Chondrocyte (in vitro differentiated cells): Measurements from ENCODE around the gene MDFI. TPM values are rescaled to one million over a fixed set of nuclear protein-coding genes. Genes with fewer than 3 reads are reported as not detected.

ENCODE experiments used
- DNase-seq: peaks from one replicate; pipeline ENCODE4 v3.0.0; 2021; ENCODE audit warnings: mixed read lengths, low spot score
- H3K27ac Mint-ChIP-seq: one replicate; pipeline ENCODE4 v1.8.0; 2021; ENCODE audit warnings: mild to moderate bottlenecking, moderate library complexity, mixed read lengths; ENCODE audit not compliant: unreplicated experiment
- H3K27me3 Mint-ChIP-seq: 2 replicates; pipeline ENCODE4 v1.8.0; 2021; ENCODE audit warnings: low read depth, mixed read lengths
- H3K36me3 Mint-ChIP-seq: 2 replicates; pipeline ENCODE4 v1.8.0; 2021; ENCODE audit warnings: low read depth, mixed read lengths
- H3K4me1 Mint-ChIP-seq: 2 replicates; pipeline ENCODE4 v1.8.0; 2021; ENCODE audit warnings: low read depth, mild to moderate bottlenecking, mixed read lengths
- H3K4me3 Mint-ChIP-seq: one replicate; pipeline ENCODE4 v1.8.0; 2021; ENCODE audit warnings: mild to moderate bottlenecking, moderate library complexity, mixed read lengths; ENCODE audit not compliant: unreplicated experiment
- H3K9me3 Mint-ChIP-seq: 2 replicates; pipeline ENCODE4 v1.8.0; 2021; ENCODE audit warnings: low read depth, mixed read lengths
- CTCF ChIP-seq: fragments of 200-600 bp; sonication (generic); IDR thresholded peaks from 2 replicates; pipeline ENCODE4 v1.5.0; 2021; ENCODE audit warnings: antibody characterized with exemption, mild to moderate bottlenecking, moderate library complexity
- total RNA-seq: library from RNA; stranded (reverse); gene quantifications from 3 replicates; pipeline ENCODE4 v1.2.1, GENCODE V29; 2021

Gene MDFI
- total RNA-seq, 1 donor from 2014 or later, result 31.8 TPM

GRCh38 chr6:41647061-41647511 lies 8.8 kb downstream of the MDFI start:
- H3K4me1 Mint-ChIP-seq, result peaks cover 57% of the 10 kb centered on the region
- no peak for DNase-seq
- TF ChIP-seq CTCF, result no peak
- H3K27me3 Mint-ChIP-seq, result no peaks in the 10 kb centered on the region
- peaks cover 30% of the 10 kb centered on the region for H3K36me3 Mint-ChIP-seq
- H3K9me3 Mint-ChIP-seq, result no peaks in the 10 kb centered on the region
- no peak overlapping the region for H3K4me3 Mint-ChIP-seq
- peak overlapping the region; percentile 67 for H3K27ac Mint-ChIP-seq

DNA sequence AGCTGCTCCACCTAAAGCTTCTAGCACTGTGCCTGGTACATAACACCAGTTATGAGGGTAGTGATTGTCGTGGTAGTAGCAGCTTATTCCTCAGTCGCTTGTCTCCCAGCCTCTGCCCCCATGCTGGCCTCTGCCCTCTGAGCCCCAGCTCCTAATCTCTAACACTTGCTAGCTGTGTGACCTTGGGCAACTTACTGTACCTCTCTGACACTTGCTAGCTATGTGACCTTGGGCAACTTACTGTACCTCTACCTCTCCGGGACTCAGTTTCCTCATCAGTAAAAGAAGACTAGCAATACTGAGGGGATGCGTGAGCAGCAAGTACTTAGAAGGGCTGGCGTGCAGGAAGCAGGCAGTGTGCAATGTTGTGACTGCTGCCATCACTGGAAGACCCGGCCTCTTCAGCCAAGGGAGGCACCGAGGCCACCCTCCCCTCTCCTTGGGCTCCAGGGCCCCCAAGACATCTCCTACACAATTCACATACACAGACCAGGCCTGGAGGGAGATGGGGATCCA lies 9.9 kb downstream of the MDFI start:
- TF ChIP-seq CTCF, result no peak
- no peak overlapping the region for H3K4me3 Mint-ChIP-seq

GRCh38 chr6:41648921-41649320 lies 10.7 kb downstream of the MDFI start:
- TF ChIP-seq CTCF, result no peak
- H3K4me3 Mint-ChIP-seq, result no peak overlapping the region
- peaks cover 50% of the 10 kb centered on the region for H3K4me1 Mint-ChIP-seq
- peaks cover 36% of the 10 kb centered on the region for H3K36me3 Mint-ChIP-seq
- no peaks in the 10 kb centered on the region for H3K27me3 Mint-ChIP-seq
- no peak overlapping the region for H3K27ac Mint-ChIP-seq
- H3K9me3 Mint-ChIP-seq, result no peaks in the 10 kb centered on the region
- DNase-seq, result no peak

More for the DNA sequence above, 9.9 kb downstream of the MDFI start:
- Mint-ChIP-seq H3K36me3 (peaks cover 35% of the 10 kb centered on the region), H3K4me1 (peaks cover 53% of the 10 kb centered on the region), H3K27ac (no peak overlapping the region), H3K27me3 (no peaks in the 10 kb centered on the region), H3K9me3 (no peaks in the 10 kb centered on the region)
- DNase-seq, result no peak

DNA sequence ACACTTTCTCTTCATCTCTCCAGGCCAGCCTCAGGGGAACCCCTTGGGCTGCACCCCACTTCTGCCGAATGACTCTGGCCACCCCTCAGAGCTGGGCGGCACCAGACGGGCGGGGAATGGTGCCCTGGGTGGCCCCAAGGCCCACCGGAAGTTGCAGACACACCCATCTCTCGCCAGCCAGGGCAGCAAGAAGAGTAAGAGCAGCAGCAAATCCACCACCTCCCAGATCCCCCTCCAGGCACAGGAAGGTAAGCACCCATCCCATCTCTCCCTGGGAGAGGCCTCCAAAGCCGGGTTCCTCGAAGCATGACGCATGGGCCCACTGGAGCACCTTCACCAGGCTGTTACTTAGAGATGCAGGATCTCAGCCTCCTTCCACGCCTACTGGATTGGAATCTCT lies 11.3 kb downstream of the MDFI start:
- Mint-ChIP-seq H3K4me1 (peaks cover 49% of the 10 kb centered on the region), H3K27me3 (no peaks in the 10 kb centered on the region), H3K9me3 (no peaks in the 10 kb centered on the region), H3K4me3 (no peak overlapping the region), H3K36me3 (peaks cover 36% of the 10 kb centered on the region), H3K27ac (no peak overlapping the region)
- TF ChIP-seq CTCF, result no peak
- DNase-seq, result no peak

- H3K9me3 Mint-ChIP-seq, result no peaks in the 10 kb centered on the region
- no peak overlapping the region for H3K27ac Mint-ChIP-seq
- H3K4me3 Mint-ChIP-seq, result no peak overlapping the region
- peaks cover 36% of the 10 kb centered on the region for H3K36me3 Mint-ChIP-seq
- no peaks in the 10 kb centered on the region for H3K27me3 Mint-ChIP-seq
- TF ChIP-seq CTCF, result no peak
- peaks cover 49% of the 10 kb centered on the region for H3K4me1 Mint-ChIP-seq
- peak; percentile 19 for DNase-seq
Measured at GRCh38 chr6:41650120-41650519, 11.9 kb downstream of the MDFI start.
